IPS DF 4.7 (cell line): ENCODE data around the gene TUBB6.

Experiments
- DNase-seq: peaks from one replicate; pipeline ENCODE4 v3.0.0-alpha.2; 2013; ENCODE audit warnings: low spot score; ENCODE audit errors: extremely low read depth

Gene TUBB6

GRCh38 chr18:12307701-12308385 is at the start of gene TUBB6:
TUBB6 (plus strand) TSS chr18:12308241; CDS start chr18:12308293, 52 bp downstream.
- no peak for DNase-seq

- no peak for DNase-seq
Observed at GRCh38 chr18:12258719-12259705, 49.0 kb upstream of the TUBB6 start.

GRCh38 chr18:12262748-12263147 is 45.3 kb upstream of the TUBB6 start:
- no peak for DNase-seq

- DNase-seq, result no peak
Observed at GRCh38 chr18:12264864-12265263, 43.2 kb upstream of the TUBB6 start.

GRCh38 chr18:12271376-12272235 is 36.4 kb upstream of the TUBB6 start:
- DNase-seq, result no peak

GRCh38 chr18:12274793-12275192 is 33.2 kb upstream of the TUBB6 start:
- DNase-seq, result no peak

- DNase-seq, result no peak
Observed at GRCh38 chr18:12276736-12277554, 31.1 kb upstream of the TUBB6 start.

- no peak for DNase-seq
Observed at GRCh38 chr18:12278215-12278671, 29.8 kb upstream of the TUBB6 start.

GRCh38 chr18:12278741-12279682 is 29.0 kb upstream of the TUBB6 start:
- DNase-seq, result no peak

- no peak for DNase-seq
Observed at GRCh38 chr18:12279781-12280531, 28.1 kb upstream of the TUBB6 start.

- DNase-seq, result no peak
Observed at GRCh38 chr18:12281861-12282260, 26.2 kb upstream of the TUBB6 start.

- DNase-seq, result no peak
Observed at GRCh38 chr18:12282442-12283039, 25.5 kb upstream of the TUBB6 start.

- no peak for DNase-seq
Observed at GRCh38 chr18:12283256-12283655, 24.8 kb upstream of the TUBB6 start.

GRCh38 chr18:12283666-12284065 is 24.4 kb upstream of the TUBB6 start:
- DNase-seq, result no peak

- no peak for DNase-seq
Observed at GRCh38 chr18:12287131-12287681, 20.8 kb upstream of the TUBB6 start.

- no peak for DNase-seq
Observed at GRCh38 chr18:12287684-12288402, 20.2 kb upstream of the TUBB6 start.

- no peak for DNase-seq
Observed at GRCh38 chr18:12288403-12288755, 19.7 kb upstream of the TUBB6 start.
